ENCODE results near the gene SLC41A3.

Gene SLC41A3

GRCh38 chr3:126106336-126107202 lies 22.6 kb upstream of the SLC41A3 start:
- no peak overlapping the region for H3K4me3 ChIP-seq (ENCODE audit: low read length)
- TF ChIP-seq CTCF (conservative IDR thresholded peaks at IDR 0.05; ENCODE audit: low read length), result no peak
- no peak for DNase-seq (ENCODE audit: low read depth)

- H3K4me3 ChIP-seq (ENCODE audit: low read length), result no peak overlapping the region
- no peak for TF ChIP-seq CTCF (conservative IDR thresholded peaks at IDR 0.05; ENCODE audit: low read length)
- DNase-seq (ENCODE audit: low read depth), result no peak
Observed at GRCh38 chr3:126105691-126106187, 21.8 kb upstream of the SLC41A3 start.

- no peak for TF ChIP-seq CTCF (conservative IDR thresholded peaks at IDR 0.05; ENCODE audit: low read length)
- no peak for DNase-seq (ENCODE audit: low read depth)
- H3K4me3 ChIP-seq (ENCODE audit: low read length), result no peak overlapping the region
Observed at GRCh38 chr3:126104742-126105605, 21.1 kb upstream of the SLC41A3 start.

GRCh38 chr3:126104028-126104635 lies 20.2 kb upstream of the SLC41A3 start:
- H3K4me3 ChIP-seq (ENCODE audit: low read length), result no peak overlapping the region
- TF ChIP-seq CTCF (conservative IDR thresholded peaks at IDR 0.05; ENCODE audit: low read length), result no peak
- DNase-seq (ENCODE audit: low read depth), result no peak

- no peak overlapping the region for H3K4me3 ChIP-seq (ENCODE audit: low read length)
- TF ChIP-seq CTCF (conservative IDR thresholded peaks at IDR 0.05; ENCODE audit: low read length), result no peak
- no peak for DNase-seq (ENCODE audit: low read depth)
Observed at GRCh38 chr3:126103121-126104027, 19.4 kb upstream of the SLC41A3 start.

- DNase-seq (ENCODE audit: low read depth), result peak; percentile 81
- H3K4me3 ChIP-seq (ENCODE audit: low read length), result no peak overlapping the region
- no peak for TF ChIP-seq CTCF (conservative IDR thresholded peaks at IDR 0.05; ENCODE audit: low read length)
Observed at GRCh38 chr3:126102530-126102951, 18.6 kb upstream of the SLC41A3 start.
